WTC11 (cell line): ENCODE measurements around the gene CPE.

Experiments
- ATF3 ChIP-seq: sonication (generic); formaldehyde crosslinking; conservative IDR thresholded peaks from 2 replicates; pipeline ENCODE4 v1.8.1; 2022; ENCODE audit warnings: mild to moderate bottlenecking, missing genetic modification reagents
- GABPB1 ChIP-seq: sonication (generic); formaldehyde crosslinking; IDR thresholded peaks from 2 replicates; pipeline ENCODE4 v1.8.1; 2023; ENCODE audit warnings: mild to moderate bottlenecking, missing genetic modification reagents
- MLX ChIP-seq: sonication (generic); formaldehyde crosslinking; IDR thresholded peaks from 2 replicates; pipeline ENCODE4 v1.8.1; 2023; ENCODE audit warnings: mild to moderate bottlenecking, missing genetic modification reagents, moderate library complexity
- MXD4 ChIP-seq: fragments of 250-450 bp; sonication (Bioruptor Pico); IDR thresholded peaks from 2 replicates; pipeline ENCODE4 v1.8.0; 2021; ENCODE audit warnings: mild to moderate bottlenecking, moderate library complexity, borderline replicate concordance
- NFYB ChIP-seq: sonication (generic); formaldehyde crosslinking; conservative IDR thresholded peaks from 2 replicates; pipeline ENCODE4 v1.8.0; 2022; ENCODE audit warnings: low read depth, missing genetic modification reagents
- USF1 ChIP-seq: sonication (generic); formaldehyde crosslinking; IDR thresholded peaks from 2 replicates; pipeline ENCODE4 v1.8.0; 2022; ENCODE audit warnings: mild to moderate bottlenecking, missing genetic modification reagents
- TF ChIP-seq, protein P1 (sequence below): fragments of 200-600 bp; IDR thresholded peaks from 2 replicates; pipeline ENCODE4 v1.8.0; 2022; ENCODE audit warnings: antibody characterized with exemption
- TF ChIP-seq, protein P2 (sequence below): sonication (generic); formaldehyde crosslinking; IDR thresholded peaks from 2 replicates; pipeline ENCODE4 v1.8.0; 2022; ENCODE audit warnings: mild to moderate bottlenecking, missing genetic modification reagents
- TF ChIP-seq, protein P3 (sequence below): sonication (generic); formaldehyde crosslinking; IDR thresholded peaks from 2 replicates; pipeline ENCODE4 v1.8.1; 2023; ENCODE audit warnings: mild to moderate bottlenecking, missing genetic modification reagents, moderate library complexity

- TF ChIP-seq ATF3 (CRISPR knock-in tag) (no peak), USF1 (CRISPR knock-in tag) (no peak), GABPB1 (no peak), MLX (no peak), MXD4 (CRISPR knock-in tag) (no peak), NFYB (CRISPR knock-in tag) (no peak)
- TF ChIP-seq, protein P1, sequence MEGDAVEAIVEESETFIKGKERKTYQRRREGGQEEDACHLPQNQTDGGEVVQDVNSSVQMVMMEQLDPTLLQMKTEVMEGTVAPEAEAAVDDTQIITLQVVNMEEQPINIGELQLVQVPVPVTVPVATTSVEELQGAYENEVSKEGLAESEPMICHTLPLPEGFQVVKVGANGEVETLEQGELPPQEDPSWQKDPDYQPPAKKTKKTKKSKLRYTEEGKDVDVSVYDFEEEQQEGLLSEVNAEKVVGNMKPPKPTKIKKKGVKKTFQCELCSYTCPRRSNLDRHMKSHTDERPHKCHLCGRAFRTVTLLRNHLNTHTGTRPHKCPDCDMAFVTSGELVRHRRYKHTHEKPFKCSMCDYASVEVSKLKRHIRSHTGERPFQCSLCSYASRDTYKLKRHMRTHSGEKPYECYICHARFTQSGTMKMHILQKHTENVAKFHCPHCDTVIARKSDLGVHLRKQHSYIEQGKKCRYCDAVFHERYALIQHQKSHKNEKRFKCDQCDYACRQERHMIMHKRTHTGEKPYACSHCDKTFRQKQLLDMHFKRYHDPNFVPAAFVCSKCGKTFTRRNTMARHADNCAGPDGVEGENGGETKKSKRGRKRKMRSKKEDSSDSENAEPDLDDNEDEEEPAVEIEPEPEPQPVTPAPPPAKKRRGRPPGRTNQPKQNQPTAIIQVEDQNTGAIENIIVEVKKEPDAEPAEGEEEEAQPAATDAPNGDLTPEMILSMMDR: no peak
- TF ChIP-seq, protein P2, sequence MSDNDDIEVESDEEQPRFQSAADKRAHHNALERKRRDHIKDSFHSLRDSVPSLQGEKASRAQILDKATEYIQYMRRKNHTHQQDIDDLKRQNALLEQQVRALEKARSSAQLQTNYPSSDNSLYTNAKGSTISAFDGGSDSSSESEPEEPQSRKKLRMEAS (CRISPR knock-in tag): no peak
- TF ChIP-seq, protein P3, sequence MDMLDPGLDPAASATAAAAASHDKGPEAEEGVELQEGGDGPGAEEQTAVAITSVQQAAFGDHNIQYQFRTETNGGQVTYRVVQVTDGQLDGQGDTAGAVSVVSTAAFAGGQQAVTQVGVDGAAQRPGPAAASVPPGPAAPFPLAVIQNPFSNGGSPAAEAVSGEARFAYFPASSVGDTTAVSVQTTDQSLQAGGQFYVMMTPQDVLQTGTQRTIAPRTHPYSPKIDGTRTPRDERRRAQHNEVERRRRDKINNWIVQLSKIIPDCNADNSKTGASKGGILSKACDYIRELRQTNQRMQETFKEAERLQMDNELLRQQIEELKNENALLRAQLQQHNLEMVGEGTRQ (CRISPR knock-in tag): no peak
Measured at GRCh38 chr4:165474784-165475705, 96.2 kb downstream of the CPE start.
